ENCODE results near the gene XRCC5.
A peak's percentile ranks its signal among the peaks of the same experiment; 100 is the strongest.
"Not testable (repeated sequence)": the region's sequence is repeated elsewhere in the genome, so short reads cannot be mapped to it uniquely, and the experiment has no call there.

Gene XRCC5

DNA sequence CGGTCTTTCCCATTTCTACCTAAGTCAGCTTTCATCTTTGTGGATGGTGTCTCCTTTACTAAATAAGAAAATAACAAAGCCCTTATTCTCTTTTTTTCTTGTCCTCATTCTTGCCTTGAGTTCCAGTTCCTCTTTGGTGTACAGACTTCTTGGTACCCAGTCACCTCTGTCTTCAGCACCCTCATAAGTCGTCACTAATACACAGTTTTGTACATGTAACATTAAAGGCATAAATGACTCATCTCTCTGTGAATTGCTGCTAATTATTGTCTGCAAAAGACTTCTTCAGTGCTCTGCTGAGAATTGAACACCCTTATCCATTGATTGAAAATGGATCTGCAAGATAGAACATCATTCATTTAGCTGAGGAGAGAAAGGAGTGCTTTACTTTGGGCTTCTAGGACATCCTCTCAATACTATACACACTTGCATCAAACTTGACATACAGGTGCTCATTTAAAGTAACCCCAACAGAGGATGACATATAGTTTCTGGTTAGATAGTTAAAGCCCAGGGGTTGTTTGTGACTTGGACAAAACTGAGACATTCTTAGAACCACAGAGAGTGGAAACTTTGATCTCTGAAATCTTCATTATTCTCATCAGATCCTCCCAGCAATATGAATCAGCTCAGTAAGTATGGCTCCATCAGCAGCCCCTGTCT is 97.0 kb downstream of the XRCC5 start:
- DNase-seq = no peak

DNA sequence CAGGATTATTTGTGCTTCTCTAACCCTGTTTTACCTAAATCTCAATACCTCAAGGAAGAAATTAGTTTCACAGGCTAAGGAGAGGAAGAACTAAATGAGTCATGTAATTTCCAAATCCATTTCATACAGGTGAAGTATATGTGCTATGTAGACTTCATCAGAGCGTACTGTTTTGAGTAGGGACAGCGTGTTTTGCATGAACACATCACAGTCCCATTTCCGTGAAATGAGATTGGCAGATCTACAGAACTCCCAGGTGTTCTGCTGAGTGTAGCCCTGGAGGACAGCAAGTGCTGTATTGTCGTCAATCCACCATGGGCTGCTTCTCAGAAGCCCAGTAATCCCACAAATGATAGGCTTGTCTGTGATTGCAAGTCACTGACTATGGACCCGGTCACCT is 97.7 kb downstream of the XRCC5 start:
- DNase-seq = no peak

DNA sequence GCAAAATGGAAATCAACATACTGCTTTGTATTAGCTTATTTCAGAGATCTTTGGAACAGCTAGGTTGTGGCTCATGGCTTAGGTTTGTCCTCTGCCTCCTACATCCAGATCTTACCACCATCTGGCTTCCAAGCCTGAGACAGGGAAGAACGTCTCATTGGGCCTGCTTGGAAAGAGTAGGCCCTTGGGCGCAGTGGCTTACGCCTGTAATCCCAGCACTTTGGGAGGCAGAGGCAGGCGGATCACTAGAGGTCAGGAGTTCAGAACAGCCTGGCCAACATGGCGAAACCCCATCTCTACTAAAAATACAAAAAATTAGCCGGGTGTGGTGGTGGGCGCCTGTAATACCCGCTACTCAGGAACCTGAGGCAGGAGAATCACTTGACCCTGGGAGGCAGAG is 99.5 kb downstream of the XRCC5 start:
- not testable (repeated sequence) for DNase-seq

DNA sequence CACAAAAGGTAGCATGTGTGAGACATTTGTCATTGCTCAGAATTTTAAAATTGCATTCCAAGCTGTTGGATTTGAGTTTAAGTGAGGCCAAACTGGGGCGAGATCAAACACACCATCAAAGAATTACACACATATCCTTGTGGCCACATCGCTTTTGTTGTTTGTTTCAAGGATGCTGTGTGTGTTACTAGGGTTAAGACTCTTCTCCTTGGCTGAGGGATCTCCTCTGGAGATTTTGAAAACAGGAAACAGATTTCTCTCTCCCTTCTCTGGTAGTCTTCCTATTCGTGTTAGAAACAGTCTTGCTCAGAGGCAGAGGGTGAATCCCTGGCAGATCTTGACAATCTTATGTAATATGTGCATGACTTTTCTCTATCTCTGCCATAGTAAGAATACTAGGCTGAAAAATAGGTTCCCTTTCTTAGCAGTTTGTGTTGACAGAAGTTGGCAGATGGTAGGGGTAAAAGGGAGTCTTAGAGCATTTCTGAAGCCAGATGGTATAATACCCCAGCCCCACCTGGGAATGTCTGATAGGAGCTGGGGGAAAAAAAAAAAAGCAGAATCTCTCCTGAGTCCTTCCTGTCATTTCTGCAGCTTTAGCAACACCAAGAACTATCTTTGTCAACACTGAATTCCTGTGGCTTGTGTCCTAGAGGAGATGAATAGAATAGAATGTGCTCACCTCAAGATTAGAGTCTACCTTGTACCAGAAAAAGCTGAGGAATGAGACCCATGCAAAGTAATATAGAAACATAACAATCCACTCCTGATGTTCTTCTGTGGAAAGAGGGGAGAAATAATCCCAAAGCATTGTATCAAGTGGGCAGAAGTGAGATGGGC is 101.8 kb downstream of the XRCC5 start:
- peak; percentile 34 for DNase-seq

DNA sequence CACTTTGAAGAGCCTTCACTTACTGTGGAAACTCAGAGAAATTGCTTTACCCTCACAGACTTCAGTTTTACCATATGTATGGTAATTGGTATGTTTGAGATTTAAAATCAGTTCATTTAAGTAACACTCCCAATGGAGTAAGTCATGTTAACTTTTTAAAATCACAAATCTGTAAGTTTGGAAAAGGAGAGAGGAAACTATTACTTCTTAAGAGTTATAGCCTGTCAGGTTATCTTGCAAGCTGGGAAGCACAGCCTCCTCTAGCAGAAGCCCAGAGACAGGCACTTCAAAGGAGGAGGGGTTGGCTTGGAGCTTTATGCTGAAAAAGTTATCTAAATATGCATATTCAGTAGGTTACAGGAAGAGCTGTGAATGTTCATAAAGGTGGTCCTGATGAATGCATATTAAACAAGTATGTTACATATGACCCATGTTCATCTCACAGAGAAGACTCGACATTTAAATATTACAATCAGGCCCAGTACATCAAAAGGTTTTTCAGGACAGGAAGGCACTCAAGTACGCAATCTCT is 102.5 kb downstream of the XRCC5 start:
- no peak for DNase-seq

DNA sequence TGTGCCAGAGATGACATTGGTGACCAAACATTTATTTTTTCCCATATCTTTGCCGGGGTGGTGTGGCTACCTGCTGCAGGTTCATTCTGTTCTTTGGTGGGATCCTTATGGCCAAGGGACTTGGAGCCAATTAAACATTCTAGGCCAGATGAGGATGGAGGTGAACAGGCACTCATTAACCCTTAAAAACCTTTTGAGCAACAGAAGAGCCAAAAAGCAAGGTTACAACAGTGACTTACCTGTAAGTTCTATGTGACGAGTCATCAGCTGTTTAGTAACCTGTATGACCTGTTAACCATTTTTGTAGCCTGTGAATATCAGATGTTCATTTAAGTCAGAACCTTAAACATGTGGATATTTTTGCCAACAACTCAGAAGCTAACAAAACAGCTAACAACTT is 105.6 kb downstream of the XRCC5 start:
- DNase-seq = no peak

DNA sequence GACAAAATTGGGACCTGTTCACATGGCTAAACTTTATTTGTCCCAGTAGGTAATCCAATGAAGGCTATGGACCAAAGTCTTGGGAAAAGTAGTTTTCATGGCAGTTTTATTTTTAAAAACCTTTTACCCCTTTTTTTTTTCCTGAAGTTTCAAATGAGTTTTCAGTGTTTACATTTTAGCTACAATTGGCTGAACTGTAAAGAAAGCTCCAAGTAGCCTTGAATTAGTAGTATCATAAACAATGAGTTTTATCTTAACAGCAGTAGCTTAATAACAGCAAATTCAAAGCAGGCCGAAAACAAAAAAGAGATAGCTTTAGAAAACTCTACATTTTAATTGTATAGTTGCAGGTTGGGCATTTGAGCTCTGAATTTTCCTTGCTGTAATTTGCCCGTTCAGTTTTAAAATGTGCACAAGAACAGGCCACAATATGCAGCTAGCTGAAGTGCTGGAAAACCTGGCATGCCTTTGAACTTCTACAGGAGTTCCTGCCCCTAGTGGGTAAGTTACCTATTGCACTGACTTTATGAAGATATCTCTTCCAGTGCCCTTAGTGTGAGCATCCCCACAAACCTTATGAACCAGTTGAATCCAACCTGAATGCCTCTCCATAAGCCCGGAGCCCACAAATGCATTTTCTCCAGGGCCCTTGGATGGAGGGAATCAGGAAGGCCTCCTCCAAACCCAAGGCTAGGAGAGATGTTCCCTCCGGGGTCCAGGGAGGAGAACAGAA is 106.7 kb downstream of the XRCC5 start:
- DNase-seq = peak; percentile 71

DNA sequence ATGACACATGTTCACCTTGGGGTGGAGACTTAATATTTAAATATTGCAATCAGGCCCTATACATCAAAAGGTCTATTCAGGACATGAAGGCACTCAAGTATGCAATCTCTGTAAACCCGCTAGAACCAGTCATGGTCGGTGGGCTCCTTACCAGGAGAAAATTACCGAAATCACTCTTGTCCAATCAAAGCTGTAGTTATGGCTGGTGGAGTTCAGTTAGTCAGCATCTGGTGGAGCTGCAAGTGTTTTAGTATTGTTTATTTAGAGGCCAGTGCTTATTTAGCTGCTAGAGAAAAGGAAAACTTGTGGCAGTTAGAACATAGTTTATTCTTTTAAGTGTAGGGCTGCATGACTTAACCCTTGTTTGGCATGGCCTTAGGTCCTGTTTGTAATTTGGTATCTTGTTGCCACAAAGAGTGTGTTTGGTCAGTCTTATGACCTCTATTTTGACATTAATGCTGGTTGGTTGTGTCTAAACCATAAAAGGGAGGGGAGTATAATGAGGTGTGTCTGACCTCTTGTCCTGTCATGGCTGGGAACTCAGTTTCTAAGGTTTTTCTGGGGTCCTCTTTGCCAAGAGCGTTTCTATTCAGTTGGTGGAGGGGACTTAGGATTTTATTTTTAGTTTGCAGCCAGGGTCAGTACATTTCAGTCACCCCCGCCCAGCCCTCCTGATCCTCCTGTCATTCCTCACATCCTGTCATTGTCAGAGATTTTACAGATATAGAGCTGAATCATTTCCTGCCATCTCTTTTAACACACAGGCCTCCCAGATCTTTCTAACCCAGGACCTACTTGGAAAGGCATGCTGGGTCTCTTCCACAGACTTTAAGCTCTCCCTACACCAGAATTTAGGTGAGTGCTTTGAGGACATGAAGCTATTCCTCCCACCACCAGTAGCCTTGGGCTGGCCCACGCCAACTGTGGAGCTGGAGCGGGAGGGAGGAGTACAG is 108.1 kb downstream of the XRCC5 start:
- DNase-seq = no peak

DNA sequence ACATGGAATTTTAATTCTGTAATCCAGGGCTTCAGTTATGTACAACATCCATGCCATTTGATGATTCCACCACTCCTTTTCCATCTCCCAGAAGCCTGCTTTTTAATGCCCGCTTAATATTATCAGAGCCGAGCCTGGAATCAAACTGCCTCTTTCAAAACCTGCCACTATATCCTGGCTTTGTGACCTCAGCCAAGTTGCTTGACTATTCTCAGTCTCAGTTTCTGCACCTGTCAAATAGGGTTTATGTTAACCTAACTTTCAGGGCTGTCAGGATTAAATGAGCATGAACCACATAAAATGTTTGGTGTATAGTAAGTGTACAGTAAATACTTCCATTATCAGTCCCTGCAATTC is 108.7 kb downstream of the XRCC5 start:
- no peak for DNase-seq

DNA sequence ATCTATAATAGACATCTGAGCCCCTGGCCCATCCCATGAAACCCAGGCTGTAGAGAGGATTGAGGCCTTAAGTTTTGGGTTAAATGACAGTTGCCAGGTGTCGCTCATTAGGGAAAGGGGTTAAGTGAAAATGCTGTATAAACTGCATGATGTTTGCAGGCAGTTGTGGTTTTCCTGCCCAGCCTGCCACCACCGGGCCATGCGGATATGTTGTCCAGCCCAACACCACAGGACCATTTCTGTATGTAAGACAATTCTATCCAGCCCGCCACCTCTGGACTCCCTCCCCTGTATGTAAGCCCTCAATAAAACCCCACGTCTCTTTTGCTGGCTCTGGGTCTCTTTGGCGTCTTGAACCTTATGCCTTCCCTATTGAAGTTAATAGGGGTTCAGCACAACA is 110.7 kb downstream of the XRCC5 start:
- no peak for DNase-seq

DNA sequence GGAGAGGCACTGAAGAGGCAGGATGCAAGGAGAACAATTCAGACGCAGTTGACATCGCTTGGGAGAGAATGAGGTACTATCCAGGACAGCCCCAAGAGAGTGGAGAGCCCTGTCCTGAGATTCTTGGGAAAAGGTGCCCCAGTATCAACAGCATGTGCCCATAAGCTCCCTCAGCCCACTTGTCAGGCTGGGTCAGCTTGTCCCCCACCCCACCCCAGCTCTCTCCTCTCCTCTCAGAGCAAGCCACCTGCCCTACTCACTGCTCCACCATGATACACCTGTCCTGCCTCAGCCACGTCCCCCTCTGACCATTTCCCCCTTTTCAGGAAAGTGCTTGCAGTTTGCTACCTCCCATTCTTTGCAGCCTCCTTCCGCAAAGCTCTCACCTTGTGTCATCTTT is 111.8 kb downstream of the XRCC5 start:
- no peak for DNase-seq

DNA sequence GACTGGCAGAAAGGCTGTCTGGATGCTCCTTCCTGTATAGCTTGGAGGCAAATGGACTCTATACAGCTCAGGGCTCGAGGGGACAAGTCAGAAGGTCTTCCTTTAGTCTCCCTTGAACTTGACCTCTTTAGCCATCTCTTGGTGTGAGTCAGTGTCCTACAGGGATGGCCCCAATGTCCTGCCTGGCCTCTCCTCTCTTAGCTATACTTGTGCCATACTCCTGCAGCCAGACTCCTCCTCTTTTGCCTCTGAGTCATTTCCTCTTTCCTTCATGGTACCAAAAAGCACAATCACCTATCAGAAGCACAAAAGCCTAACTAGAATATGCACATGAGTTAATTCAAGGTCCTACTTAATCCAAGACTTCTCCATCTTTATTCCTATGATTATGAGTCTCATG is 112.7 kb downstream of the XRCC5 start:
- DNase-seq = no peak

DNA sequence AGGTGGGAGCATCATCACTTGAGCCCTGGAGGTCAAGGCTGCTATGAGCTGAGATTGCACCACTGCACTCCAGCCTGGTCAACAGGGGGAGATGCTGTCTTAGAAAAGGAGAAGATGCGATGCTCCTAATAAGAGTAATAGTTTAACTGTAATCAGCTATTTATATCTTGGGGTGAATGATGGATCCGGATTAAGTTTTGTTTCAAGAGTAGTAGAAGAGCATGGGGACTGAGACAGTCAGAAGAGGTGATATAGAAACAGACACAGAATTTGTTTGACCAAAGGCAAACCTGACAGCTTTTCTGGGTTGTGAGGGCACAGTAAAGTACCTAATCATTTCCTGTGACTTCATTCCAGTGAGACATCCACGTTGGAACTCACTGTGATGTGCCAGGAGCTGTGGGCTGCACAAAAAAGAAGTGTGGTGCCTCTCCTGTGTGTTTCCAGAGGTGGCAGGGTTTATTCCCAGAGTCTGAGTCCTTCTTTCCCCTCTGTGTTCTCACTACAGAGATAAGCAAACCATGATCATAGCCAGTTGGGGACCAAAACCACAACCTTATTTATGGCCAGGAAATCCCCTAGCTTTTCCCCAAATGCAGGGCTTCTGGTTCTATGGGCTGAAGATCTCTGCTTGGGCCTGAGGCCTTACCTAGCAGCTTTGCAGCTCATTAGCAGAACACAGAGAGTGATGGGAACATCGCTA is 113.7 kb downstream of the XRCC5 start:
- DNase-seq = peak; percentile 45

DNA sequence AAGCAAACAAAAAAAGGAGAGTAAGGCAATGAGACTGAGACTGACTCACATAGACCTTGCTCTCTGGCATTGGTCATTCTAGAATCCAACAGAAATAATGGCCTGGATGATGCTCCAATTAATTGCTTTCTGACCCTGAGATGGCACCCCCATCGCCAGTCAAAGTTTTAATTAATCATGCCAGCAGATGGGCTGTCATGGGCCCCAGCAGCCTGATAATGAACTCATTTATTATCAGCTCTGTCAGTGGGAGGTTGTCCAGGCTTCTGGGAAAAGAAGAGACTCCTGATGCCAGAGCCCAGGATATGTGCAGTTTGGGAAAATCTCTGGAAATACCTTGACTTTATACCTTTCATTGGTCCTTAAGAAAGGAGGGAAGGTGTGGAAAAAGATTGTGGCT is 115.2 kb downstream of the XRCC5 start:
- no peak for DNase-seq

DNA sequence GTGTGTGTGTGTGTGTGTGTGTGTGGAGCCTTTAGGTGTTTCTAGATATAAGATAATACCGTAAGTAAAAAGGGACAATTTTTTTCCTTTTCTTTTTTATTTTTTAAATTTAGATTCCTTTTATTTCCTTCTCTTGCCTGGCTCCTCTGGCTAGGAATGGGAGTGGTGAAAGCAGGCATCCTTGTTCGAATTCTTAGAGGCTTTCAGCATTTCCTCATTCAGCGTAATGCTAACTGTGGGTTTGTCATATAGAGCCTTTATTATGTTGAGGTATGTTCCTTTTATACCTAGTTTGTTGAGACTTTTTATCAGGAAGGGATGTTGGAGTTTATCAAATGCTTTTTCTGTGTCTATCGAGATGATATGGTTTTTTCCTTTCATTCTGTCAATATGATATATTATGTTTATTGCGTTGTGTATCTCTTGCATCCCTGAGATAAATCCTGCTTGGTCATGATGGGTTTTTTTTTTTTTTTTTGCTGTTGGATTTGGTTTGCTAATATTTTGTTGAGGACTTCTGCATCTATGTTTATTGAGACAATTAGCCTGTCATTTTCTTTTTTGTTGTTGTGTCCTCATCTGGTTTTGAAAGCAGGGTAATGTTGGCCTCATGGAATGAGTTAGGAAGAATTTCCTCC is 120.2 kb downstream of the XRCC5 start:
- DNase-seq = no peak

DNA sequence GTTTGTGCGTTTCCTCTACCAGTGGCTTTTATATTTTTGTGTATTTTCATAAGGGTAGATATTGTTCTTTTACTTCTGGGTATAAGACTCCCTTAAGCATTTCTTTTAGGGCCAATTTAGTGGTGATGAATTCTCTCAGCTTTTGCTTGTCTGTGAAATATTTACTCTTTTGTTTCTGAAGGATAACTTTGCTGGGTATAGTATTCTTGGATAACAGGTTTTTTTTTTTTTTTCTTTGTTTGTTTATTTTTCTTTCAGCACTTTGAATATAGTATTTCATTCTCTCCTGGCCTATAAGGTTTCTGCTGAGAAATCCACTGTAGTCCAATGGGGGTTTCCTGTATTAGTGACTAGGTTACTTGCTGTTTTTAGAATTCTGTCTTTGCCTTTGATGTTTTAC is 122.7 kb downstream of the XRCC5 start:
- no peak for DNase-seq

DNA sequence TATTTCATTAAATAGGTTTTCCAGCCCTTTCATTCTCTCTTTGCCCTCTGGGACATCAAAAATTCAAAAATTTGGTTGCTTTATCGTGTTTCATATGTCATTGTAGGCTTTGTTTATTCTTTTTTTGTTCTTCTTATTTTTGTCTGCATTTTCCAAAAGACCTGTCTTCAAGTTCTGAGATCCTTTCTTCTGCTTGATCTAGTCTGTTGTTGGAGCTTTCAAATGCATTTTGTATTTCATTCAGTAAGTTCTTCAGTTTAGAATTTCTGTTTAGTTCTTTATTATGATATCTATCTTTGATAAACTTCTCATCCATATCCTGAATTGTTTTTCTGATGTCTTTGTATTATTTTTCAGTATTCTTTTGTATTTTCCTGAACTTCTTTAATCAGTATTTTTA is 123.6 kb downstream of the XRCC5 start:
- DNase-seq = no peak

DNA sequence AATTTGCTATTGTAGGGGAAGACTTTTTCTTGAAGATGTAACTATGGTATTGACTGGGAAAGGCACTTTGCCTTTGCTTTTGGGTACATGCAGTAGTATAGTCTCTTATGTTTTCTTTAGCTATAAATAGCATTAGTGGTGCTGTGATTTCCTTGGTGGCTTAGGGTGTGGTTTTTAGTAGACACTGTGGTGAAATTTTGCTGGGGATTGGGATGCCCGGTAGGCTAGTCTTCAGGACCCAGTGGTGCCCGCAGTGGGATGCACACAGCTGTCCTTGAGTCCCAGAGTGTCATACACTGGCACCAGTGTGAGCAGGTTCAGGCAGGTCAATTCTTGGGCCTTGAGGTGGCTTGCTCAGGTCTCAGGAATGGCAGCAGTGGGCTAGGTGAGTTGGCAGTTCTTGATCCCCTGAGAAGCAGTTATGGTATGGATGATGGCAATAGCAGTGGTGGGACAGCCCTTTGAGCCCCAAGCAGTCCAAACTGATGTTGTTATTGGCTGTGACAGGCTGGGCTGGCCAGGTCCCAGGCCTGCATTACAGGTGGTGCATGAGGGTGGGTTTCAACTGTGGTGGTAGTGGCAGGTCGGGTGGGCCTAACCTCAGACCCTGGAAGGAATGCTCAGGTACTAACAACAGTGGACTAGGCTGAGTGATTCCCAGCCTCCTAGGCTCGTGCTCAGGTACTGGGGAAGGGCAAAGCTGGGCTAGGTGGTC is 124.3 kb downstream of the XRCC5 start:
- DNase-seq = no peak

DNA sequence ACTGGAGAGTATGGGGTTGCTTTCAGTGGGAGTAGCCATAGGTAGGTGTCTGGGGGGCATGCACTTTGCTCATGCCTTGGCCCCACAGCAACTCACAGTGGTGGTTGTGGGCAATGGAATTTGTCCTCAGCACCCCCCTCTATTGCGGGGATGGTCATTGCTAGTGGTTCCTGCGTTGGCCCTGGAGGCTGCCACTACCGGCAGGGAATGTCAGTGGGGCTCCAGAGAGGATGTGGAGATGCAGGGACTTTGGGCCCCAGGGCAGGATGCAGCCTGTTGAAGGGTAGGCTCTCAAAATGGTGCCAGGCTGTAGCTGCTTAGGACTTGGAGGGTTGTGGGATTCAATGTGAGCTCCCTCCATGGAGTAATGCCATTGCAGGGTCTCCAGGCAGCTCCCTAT is 125.0 kb downstream of the XRCC5 start:
- no peak for DNase-seq

DNA sequence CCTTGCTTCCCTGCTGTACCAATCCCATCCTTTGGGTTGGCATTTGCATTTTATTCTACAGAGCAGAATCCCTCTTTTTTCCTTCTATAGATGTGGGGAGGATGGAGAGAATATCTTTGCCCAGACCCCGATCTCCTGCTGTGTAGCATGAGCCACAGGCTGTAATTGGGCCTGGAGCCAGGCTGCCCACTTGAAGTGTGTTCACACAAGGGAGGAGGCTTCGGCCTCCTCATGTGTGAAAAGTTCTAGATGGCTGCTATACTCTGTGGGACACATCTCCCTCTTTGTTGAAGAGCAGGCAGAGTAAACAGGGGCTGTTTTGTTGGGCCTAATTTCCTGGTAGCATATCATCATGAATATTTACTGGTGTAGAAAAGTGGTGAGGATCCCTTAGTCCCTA is 126.3 kb downstream of the XRCC5 start:
- DNase-seq = no peak

DNA sequence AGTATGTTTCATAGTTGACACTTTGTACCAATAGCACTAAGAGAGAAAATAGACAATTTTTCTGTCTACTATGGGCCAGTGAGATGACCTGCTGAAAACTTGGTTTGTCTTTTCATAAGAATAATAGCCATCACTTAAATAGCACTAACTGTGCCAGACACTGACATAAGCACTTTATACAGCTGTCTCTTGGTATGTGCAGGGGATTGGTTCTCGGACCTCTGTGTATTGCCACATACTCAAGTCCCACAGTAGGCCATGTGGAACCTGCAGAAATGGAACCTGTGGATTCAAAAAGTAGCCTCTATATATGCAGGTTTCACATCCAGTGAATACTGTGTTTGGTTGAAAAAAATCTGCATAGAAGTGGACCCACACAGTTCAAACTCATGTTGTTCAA is 126.7 kb downstream of the XRCC5 start:
- no peak for DNase-seq
